Retina (tissue), 1 donor: ENCODE measurements around the gene MINDY2.

ENCODE experiments used
- DNase-seq: peaks from one replicate; pipeline ENCODE4 v3.0.0-alpha.2; 2016

The MINDY2 gene

GRCh38 chr15:58770857-58771620 lies at the start of gene MINDY2:
Gene MINDY2, plus strand, starts transcription at chr15:58771302. Its CDS starts 94 bp downstream, at chr15:58771396.
- DNase-seq, result peak; percentile 99

DNA sequence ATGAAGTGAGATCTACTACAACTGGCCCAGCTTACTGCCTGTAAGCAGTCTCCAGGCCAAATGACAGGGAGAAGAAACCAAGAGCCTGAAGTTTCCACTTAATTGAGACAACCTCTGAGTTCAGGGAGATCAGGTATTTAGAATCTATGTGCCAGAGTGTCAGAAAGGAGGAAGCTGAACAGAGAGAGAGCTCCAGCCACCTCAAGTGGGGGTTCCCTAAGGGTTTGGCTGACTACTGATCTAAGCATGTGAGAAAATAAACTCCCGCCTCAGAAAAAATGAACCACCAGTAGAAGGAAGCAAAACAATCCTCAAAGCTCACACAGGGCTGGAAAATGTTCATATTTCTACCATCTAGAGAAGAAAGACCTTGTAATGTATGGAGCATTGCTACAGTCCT lies 46.6 kb upstream of the MINDY2 start:
- DNase-seq, result no peak

DNA sequence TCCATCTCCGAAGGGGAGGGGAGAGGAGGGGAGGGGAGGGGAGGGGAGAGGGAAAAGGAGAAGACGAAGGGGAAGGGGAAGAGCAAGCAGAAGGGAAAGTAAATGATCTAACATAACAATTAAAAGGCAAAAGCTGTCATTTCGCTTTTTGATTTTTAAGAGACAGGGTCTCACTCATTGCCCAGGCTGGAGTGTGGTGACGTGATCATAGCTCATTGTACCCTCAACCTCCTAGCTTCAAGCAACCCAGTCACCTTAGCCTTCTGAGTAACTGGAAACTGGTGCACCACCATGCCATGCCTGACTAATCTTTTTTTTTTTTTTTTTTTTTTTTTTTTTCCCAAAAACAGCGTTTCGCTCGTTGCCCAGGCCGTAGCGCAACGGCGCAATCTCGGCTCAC lies 44.2 kb upstream of the MINDY2 start:
- DNase-seq, result no peak

GRCh38 chr15:58731756-58732535 lies 39.2 kb upstream of the MINDY2 start:
- no peak for DNase-seq

DNA sequence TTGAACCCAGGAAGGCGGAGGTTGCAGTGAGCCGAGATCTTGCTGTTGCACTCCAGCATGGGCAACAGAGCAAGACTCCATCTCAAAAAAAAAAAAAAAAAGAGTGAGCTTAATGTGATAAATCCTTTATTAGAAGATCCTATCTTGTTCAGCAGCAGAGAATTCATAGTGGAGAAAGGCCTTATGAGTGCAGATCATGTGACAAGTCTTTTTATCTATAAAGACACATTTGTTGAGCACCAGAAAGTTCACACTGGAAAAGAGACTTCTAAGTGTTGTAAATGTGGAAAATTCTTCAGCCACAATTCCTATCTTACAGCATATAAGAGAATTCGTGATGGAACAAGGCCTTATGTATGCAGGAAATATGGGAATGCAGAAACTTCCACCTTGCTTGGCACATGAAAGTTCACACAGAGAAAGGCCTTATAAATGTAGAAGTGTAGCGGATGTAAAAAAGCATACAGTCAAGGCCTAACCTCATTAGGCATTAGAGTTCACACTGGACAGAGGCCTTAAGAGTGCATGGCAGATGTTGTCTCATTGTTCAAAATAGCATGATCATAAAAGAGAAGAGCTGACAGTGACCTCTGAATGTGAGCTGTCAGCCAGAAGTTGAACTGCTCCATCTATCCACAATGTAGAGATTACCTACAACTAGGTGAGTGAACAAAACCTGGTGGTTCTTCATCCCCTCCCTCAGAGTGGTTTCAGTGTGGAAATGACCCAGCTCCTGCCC lies 38.3 kb upstream of the MINDY2 start:
- DNase-seq, result no peak

GRCh38 chr15:58734859-58735258 lies 36.2 kb upstream of the MINDY2 start:
- DNase-seq, result no peak

- DNase-seq, result no peak
These were observed 35.0 kb upstream of the MINDY2 start for GRCh38 chr15:58736018-58736643.

DNA sequence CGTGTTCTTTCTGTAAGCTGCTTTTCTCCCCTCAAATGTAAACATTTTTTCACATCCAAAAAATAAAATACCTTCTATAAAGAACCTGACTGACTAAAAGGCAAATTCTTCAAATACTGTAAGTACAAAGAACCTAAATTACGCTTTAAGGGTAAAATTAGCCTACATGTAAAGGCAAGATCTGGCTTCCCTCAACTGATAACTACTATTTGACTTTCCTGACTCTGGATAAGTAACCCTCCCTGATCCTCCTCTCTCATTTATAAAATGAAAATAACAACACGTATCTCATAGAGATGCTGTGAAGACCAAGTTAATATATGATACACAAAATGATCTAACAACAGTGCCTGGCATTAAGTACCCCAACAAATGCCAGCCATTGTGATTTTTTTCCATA lies 33.8 kb upstream of the MINDY2 start:
- no peak for DNase-seq

GRCh38 chr15:58738046-58738707 lies 32.9 kb upstream of the MINDY2 start:
- no peak for DNase-seq

GRCh38 chr15:58740436-58740835 lies 30.7 kb upstream of the MINDY2 start:
- DNase-seq, result no peak

- no peak for DNase-seq
These were observed 30.1 kb upstream of the MINDY2 start for GRCh38 chr15:58741032-58741431.

GRCh38 chr15:58742022-58742813 lies 28.9 kb upstream of the MINDY2 start:
- DNase-seq, result no peak

DNA sequence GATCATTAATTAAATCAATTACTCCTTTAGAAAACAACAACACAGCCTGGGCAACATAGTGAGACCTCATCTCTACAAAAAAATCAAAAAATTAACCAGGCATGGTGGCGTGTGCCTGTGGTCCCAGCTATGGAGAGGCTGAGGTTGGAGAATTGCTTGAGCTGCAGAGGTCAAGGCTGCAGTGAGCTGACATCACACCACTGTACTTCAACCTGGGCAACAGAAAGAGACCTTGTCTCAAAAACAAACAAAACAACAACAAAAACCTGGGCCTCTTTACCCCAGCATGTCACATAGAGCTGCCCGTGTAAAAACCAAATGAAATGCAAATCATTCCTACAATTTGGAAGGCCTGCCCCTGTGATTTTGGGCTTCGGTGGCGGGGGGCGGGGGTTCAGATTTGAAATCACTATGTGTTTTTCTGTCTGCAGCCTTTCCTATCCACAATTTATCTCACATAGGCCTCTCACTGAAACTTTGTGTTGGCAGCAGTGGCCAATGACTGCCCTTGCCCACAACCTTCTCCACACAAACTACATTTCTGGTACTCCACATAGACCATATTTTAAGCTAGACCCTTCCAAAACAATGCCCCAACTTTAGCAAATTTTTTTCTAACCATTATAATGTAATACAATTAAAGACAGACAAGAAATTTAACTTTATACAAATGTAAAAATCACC lies 28.1 kb upstream of the MINDY2 start:
- no peak for DNase-seq

DNA sequence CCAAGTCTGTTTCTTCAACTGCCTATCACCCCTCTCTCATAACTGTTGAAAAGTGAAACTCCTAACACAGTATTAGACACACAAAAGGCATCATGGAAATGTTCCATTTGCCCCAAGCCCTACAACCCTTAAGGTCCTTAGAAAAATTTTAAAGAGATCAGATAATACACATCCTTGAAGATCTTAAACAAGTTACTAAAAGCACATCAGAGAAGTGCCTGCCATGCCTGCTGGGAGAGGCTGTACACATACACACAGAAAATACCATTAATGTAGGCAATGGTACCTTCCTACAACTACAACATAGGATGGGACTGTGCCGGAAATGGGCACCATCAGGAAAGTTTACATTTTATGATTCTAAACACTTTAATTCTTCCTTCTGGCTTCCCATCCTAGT lies 24.9 kb upstream of the MINDY2 start:
- DNase-seq, result no peak

GRCh38 chr15:58748040-58748851 lies 22.9 kb upstream of the MINDY2 start:
- no peak for DNase-seq

- peak; percentile 87 for DNase-seq
These were observed 22.1 kb upstream of the MINDY2 start for GRCh38 chr15:58748852-58749531.

DNA sequence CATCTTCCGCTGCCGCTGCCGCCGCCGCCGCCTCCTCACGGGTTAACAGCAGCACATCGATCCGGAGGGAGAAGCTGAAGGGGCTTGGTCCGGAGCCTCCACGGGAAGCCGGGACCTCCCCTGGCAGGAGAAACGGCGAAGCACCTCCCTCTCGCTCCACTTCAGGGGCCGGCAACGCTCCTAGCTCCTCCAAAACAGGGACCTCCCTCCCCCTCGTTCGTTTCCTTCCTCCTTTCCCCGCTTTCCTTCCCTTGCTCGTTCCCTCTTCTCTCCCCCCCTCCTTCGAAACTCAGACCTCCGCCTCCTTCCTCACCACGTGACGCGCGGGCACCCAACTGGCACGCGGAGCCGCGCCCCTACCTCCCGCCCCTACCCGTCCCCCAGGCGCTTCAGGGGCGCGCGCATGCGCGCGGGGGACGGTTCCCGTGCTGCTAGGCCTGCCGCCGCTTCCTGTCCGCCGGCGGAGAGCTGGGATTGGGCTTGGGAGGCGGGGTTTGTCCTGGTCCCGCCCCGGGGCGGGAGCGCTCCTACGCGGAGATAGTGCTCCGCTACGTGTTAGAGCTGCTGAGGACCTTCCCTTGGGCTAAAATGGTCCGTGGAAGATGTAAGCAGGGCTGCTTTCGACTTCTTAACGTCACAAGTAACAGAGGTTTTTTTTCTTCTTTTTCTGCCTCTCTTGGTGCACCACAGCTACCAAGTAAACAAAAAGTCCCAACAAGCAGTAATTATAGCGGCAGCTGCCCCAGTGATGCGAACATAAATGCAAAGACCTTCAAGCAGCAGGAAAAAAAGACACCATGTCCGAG lies 21.4 kb upstream of the MINDY2 start, which contains the start of gene ADAM10:
Gene ADAM10, minus strand, starts transcription at position 176 of the 806 bp plus-strand sequence. Its CDS starts 173 bp downstream, at position 3.
- DNase-seq, result peak; percentile 98

- DNase-seq, result no peak
These were observed 18.4 kb upstream of the MINDY2 start for GRCh38 chr15:58752716-58753115.
